SKM-1 treated with dmso at 0.1 percent for 144 hours (cell line): ENCODE results near the gene LONRF3.

Experiments used
- DNase-seq: peaks from one replicate; lab custom pipeline; 2025; ENCODE audit not compliant: unreplicated experiment; lab: John Stamatoyannopoulos, UW

The LONRF3 gene

GRCh38 chrX:119030990-119031389, 56.6 kb downstream of the LONRF3 start:
- DNase-seq, result no peak

- DNase-seq, result no peak
Observed at GRCh38 chrX:119036107-119037029, 62.0 kb downstream of the LONRF3 start.

- DNase-seq, result no peak
Observed at GRCh38 chrX:119040432-119040831, 66.0 kb downstream of the LONRF3 start.

GRCh38 chrX:119041175-119041574, 66.8 kb downstream of the LONRF3 start:
- DNase-seq, result no peak

GRCh38 chrX:119042040-119042439, 67.6 kb downstream of the LONRF3 start:
- no peak for DNase-seq

- DNase-seq, result no peak
Observed at GRCh38 chrX:119042996-119043395, 68.6 kb downstream of the LONRF3 start.

- no peak for DNase-seq
Observed at GRCh38 chrX:119045884-119046283, 71.5 kb downstream of the LONRF3 start.

- DNase-seq, result no peak
Observed at GRCh38 chrX:119055687-119056086, 81.3 kb downstream of the LONRF3 start.

- no peak for DNase-seq
Observed at GRCh38 chrX:119062750-119063374, 88.4 kb downstream of the LONRF3 start.

GRCh38 chrX:119063428-119063827, 89.0 kb downstream of the LONRF3 start:
- no peak for DNase-seq

GRCh38 chrX:119067023-119067739, 92.8 kb downstream of the LONRF3 start:
- DNase-seq, result peak; percentile 13
